GM19099 (cell line): ENCODE results near the gene RPS16.

Experiments
- POLR2A ChIP-seq: IDR thresholded peaks from 3 replicates; pipeline ENCODE4 v1.6.1; 2011; ENCODE audit warnings: low read depth; ENCODE audit not compliant: insufficient read length; ENCODE audit errors: extremely low read depth

The RPS16 gene

DNA sequence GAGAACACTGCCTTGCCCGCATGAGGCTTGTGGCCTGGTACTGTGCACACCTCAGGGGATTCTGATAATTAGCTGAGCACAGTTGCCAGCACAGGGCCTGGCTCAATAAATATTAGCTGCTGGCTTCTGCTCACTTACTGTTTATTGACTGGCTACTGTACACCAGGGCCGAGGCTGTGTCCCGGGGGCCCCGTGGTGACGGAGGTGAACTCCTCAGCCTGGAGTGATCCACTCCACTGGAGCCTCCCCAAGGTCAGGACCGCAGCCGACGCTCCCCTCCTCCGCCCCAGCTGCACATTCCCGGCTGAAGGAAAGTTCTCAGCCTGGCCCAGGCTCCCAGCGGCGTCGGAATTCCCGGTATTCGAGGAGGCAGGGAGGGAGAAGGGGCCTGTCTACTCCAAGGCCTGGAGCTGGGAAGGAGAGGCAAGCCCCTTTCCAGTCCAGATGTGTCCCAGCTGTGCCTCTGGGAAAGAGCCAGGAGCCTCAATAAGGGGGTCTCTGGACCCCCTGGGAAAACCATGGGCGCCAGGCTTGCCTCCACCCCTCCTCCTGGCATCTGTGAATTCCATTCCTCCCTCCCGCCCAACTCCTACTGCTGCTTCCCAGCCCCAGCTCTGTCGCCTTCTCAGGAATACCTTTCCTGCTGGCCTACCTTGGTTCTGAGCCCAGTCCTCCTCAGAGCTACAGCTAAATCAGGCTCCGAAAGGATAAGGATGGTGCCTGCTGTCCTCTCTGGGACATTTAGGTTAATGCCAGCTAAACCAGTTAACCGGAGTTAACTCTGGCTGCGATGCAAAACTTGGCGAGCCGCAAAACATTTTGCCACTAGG is 7.3 kb downstream of the RPS16 start:
- peak; percentile 14 for TF ChIP-seq POLR2A

DNA sequence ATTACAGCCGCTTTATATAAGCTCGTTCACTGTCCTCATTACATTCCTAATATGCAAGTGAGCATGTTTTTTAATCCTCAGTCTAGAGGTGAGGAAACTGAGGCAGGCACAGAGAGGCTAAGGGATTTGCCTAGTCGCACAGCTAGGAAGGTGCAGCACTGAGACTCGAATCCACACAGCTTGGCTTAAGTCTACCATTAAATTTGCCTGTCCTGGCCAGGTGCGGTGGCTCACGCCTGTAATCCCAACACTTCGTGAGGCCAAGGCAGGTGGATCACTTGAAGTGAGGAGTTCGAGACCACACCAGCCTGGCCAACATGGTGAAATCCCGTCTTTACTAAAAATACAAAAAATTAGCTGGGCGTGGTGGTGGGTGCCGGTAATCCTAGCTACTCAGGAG is 8.0 kb downstream of the RPS16 start:
- TF ChIP-seq POLR2A = no peak

- TF ChIP-seq POLR2A = no peak
Measured at GRCh38 chr19:39426170-39426569, 9.6 kb downstream of the RPS16 start.

- TF ChIP-seq POLR2A = no peak
Measured at GRCh38 chr19:39425744-39426143, 10.0 kb downstream of the RPS16 start.

DNA sequence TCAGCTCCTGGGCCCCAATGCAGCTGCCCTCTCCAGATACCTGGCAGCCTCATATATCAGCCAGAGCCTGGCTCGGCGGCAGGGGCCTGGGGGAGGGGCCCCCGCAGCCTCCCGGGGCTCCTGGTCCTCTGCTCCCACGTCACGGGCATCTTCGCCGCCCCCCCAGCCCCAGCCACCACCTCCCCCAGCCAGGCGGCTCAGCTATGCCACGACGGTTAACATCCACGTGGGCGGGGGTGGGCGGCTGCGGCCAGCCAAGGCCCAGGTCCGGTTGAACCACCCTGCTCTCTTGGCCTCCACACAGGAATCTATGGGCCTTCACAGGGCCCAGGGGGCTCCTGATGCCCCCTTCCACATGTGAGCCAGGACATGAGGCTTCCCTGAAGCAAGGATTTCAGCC is 10.8 kb downstream of the RPS16 start:
- TF ChIP-seq POLR2A = no peak

GRCh38 chr19:39423258-39424086 is 12.3 kb downstream of the RPS16 start:
- TF ChIP-seq POLR2A = no peak

DNA sequence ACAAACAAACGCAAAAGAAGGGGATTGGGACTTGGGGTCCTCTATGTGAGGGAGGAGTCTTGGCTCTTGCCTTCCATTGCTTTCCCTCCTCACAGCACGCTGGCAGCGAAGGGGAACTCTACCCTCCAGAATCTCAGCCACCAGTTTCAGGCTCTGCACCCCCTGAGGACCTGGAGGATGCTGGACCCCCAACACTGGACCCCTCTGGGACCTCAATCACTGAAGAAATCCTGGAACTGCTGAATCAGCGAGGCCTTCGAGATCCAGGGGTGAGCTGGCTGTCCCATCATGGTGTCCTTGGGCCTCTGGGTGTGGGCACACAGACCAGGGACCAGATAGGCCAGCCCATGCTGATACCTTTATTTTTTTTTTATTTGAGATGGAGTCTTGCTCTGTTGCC is 13.7 kb downstream of the RPS16 start:
- TF ChIP-seq POLR2A = no peak

DNA sequence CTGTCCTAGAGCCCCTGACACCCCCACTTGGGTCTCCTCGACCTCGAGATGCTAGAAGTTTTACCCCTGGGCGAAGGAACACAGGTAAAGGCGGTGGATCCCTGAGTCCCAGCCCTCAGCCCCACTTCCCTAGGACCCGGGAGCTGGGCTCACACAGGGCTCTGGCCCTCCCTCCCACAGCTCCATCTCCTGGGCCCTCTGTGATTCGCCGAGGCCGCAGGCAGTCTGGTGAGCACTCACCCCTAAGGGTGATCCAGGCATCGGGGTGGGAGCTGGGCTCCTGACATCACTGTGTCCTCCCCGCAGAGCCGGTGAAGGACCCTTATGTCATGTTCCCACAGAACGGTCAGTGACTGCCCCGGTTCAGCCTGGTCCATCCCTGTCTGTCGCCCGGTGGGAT is 15.0 kb downstream of the RPS16 start:
- no peak for TF ChIP-seq POLR2A

DNA sequence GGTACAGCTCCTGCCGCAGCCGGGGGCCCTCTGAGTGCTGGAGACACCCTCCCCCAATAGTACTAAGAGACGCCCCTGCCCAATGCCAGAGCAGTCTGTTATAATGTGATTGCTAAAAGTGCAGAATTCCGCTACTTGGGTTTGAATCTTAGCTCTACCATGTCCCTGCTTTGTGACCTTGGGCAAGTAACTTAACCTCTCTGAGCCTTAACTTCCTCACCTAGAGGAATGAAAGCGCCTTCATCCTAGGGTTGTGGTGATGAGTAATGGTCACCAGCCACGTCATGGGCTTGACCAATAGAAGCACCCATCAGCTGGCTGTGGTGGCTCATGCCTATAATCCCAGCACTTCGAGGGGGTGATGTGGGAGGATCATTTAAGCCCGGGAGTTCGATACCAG is 16.7 kb downstream of the RPS16 start:
- TF ChIP-seq POLR2A = no peak

GRCh38 chr19:39417463-39418181 is 18.1 kb downstream of the RPS16 start:
- TF ChIP-seq POLR2A = no peak

GRCh38 chr19:39416152-39417120 is 19.3 kb downstream of the RPS16 start:
- TF ChIP-seq POLR2A = no peak

DNA sequence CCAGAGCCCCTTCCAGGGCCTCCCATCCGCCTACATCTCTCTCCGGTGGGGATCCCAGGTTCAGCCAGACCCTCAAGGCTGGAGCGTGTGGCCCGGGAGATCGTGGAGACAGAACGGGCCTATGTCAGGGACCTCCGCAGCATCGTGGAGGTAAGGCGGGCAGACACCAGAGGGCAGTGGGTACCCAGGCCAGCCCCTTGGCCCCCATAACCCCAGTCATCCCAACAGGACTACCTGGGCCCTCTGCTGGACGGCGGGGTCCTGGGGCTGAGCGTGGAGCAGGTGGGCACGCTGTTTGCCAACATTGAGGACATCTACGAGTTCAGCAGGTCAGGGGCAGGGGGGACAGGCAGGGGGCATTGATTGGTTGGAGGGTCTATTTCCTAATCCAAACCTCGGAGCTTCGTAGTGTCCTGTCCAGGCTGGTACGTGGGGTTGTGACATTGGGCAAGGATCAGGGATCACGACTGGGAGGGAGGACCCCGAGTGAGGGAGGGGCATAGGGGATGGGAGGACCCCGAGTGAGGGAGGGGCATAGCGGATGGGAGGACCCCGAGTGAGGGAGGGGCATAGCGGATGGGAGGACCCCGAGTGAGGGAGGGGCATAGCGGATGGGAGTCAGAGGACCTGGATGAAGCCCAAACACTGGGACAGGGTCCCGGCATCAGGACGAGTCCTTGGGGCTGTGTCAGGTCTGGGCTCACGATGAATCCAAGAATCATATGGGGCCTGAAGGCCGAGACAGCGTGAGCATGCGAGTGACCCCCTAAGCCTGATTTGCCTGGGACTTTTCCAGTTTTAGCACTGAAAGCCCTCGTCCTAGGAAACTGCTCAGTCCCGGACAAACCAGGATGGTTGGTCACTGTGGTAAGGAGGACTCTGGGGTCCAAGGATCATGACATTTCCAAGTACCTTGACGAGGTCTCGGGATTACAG is 20.4 kb downstream of the RPS16 start:
- no peak for TF ChIP-seq POLR2A

DNA sequence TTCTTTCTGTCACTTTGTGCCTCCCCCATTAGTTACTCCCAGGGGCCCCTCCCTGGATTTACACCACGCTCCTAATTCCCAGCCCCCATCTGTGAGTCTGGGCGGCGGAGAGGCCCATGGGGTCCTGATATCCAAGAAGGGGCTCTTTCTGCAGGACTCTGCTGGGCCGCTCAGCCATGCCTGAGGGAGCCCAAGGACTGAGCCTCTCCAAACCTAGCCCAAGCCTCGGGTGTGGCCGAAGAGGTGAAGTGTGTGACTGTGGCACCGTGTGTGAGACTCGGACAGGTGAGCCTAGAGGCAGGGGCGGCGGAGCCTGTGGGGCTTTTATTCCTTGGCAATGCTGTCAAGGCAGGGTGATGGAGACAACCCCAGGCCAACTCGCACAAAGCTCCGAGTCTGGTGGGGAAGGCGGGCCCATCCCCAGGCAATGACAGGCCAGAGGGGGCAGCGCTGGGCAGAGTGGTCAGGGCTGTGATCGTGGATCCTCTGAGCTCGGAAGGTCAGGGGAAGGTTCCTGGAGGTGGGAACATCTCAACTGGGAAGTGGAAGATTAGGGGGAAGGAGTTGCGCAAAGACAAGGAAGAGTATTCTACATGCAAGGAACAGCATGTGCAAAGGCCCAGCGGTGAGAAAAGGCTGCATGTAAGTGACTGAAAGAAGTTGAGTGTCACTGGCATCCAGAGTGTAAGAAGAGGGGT is 21.7 kb downstream of the RPS16 start:
- TF ChIP-seq POLR2A = no peak
